Measurements from ENCODE around the gene LKAAEAR1. TPM values are rescaled to one million over a fixed set of nuclear protein-coding genes. Genes with fewer than 3 reads are reported as not detected.

Gene LKAAEAR1
- total RNA-seq, 5 donors from 2014 or later (not counting 1 experiment from before 2014, with no cell fraction given), result 0.30 to 0.86 (median 0.35) TPM; not detected in 2

GRCh38 chr20:64042054-64042781, 42.0 kb downstream of the LKAAEAR1 start:
- peaks cover 18 to 53% of the 10 kb centered on the region in 2 experiments for H3K4me1 ChIP-seq (ENCODE audit: control insufficient read depth in 1 of 2, extremely low read depth in 1 of 2, insufficient read depth in 2 of 2, low read length in 2 of 2)
- H3K27me3 ChIP-seq (replicated peaks in 1 of 2; ENCODE audit: control insufficient read depth in 2 of 2, extremely low read depth in 1 of 2, insufficient read depth in 2 of 2, low read length in 1 of 2), result peaks cover 0 to 50% of the 10 kb centered on the region in 2 experiments
- Mint-ChIP-seq H3K27ac (peak overlapping the region; percentile 90 to 93), H3K4me1 (peaks cover 46 to 62% (median 58%) of the 10 kb centered on the region in 3 donors), H3K9me3 (no peaks in the 10 kb centered on the region), H3K27me3 (peaks cover 6 to 15% of the 10 kb centered on the region in 2 donors), H3K36me3 (no peaks in the 10 kb centered on the region), H3K4me3 (peak overlapping the region; percentile 75 to 81 (median 79))
- H3K27ac ChIP-seq (ENCODE audit: low read length), result peak overlapping the region; percentile 63
- ATAC-seq (replicated peaks in 1 of 4), result no peak
- no peaks in the 10 kb centered on the region for H3K36me3 ChIP-seq (ENCODE audit: control insufficient read depth in 2 of 2, extremely low read depth in 1 of 2, insufficient read depth in 1 of 2, low read length in 1 of 2)
- no peaks in the 10 kb centered on the region for H3K9me3 ChIP-seq
- peak in 2 of 35 experiments; percentile 40 to 56 for DNase-seq
- under 1% methylated on average over 25 of the region's 55 CpGs for WGBS (ENCODE audit: insufficient coverage)
- POLR2A ChIA-PET, result no interaction called here
- CTCF ChIA-PET, result no interaction called here
- peak overlapping the region; percentile 66 to 74 for H3K4me3 ChIP-seq (ENCODE audit: control insufficient read depth in 1 of 2, extremely low read depth in 1 of 2, low read length in 1 of 2)

- peaks cover 0 to 46% of the 10 kb centered on the region in 2 experiments for H3K27me3 ChIP-seq (replicated peaks in 1 of 2; ENCODE audit: control insufficient read depth in 2 of 2, extremely low read depth in 1 of 2, insufficient read depth in 2 of 2, low read length in 1 of 2)
- H3K9me3 ChIP-seq, result no peaks in the 10 kb centered on the region
- Mint-ChIP-seq H3K36me3 (no peaks in the 10 kb centered on the region), H3K9me3 (no peaks in the 10 kb centered on the region), H3K4me3 (peak overlapping the region; percentile 75 to 81 (median 79)), H3K4me1 (peaks cover 51 to 66% (median 58%) of the 10 kb centered on the region in 3 donors), H3K27ac (peak overlapping the region; percentile 90 to 93), H3K27me3 (peaks cover 5 to 10% of the 10 kb centered on the region in 2 donors)
- peak overlapping the region; percentile 66 to 74 for H3K4me3 ChIP-seq (ENCODE audit: control insufficient read depth in 1 of 2, extremely low read depth in 1 of 2, low read length in 1 of 2)
- ATAC-seq (replicated peaks in 1 of 4) (no peak), DNase-seq (no peak)
- CTCF ChIA-PET, result no interaction called here
- peak overlapping the region; percentile 63 for H3K27ac ChIP-seq (ENCODE audit: low read length)
- H3K36me3 ChIP-seq (ENCODE audit: control insufficient read depth in 2 of 2, extremely low read depth in 1 of 2, insufficient read depth in 1 of 2, low read length in 1 of 2), result no peaks in the 10 kb centered on the region
- H3K4me1 ChIP-seq (ENCODE audit: control insufficient read depth in 1 of 2, extremely low read depth in 1 of 2, insufficient read depth in 2 of 2, low read length in 2 of 2), result peaks cover 18 to 58% of the 10 kb centered on the region in 2 experiments
- WGBS (ENCODE audit: insufficient coverage), result 45% methylated on average over 5 of the region's 11 CpGs
- POLR2A ChIA-PET, result no interaction called here
These were observed 42.5 kb downstream of the LKAAEAR1 start for GRCh38 chr20:64041781-64042053.

GRCh38 chr20:64041040-64041780, 43.0 kb downstream of the LKAAEAR1 start:
- WGBS (ENCODE audit: insufficient coverage), result 89% methylated on average over 12 of the region's 15 CpGs

GRCh38 chr20:64040231-64041039, 43.8 kb downstream of the LKAAEAR1 start:
- Mint-ChIP-seq H3K4me3 (peak overlapping the region; percentile 62 to 81 (median 79)), H3K4me1 (peaks cover 47 to 66% (median 52%) of the 10 kb centered on the region in 3 donors), H3K27me3 (no peaks in the 10 kb centered on the region), H3K36me3 (no peaks in the 10 kb centered on the region), H3K9me3 (no peaks in the 10 kb centered on the region), H3K27ac (peak overlapping the region; percentile 87 to 89)
- H3K27ac ChIP-seq (ENCODE audit: low read length), result no peak overlapping the region
- DNase-seq (no peak), ATAC-seq (replicated peaks in 1 of 4) (no peak)
- H3K4me1 ChIP-seq (ENCODE audit: control insufficient read depth in 1 of 2, extremely low read depth in 1 of 2, insufficient read depth in 2 of 2, low read length in 2 of 2), result peaks cover 18 to 68% of the 10 kb centered on the region in 2 experiments
- H3K9me3 ChIP-seq, result no peaks in the 10 kb centered on the region
- peaks cover 0 to 2% of the 10 kb centered on the region in 2 donors for H3K36me3 ChIP-seq (ENCODE audit: control insufficient read depth in 2 of 2, extremely low read depth in 1 of 2, insufficient read depth in 1 of 2, low read length in 1 of 2)
- POLR2A ChIA-PET, result interaction anchor here in 1 of 2 donors (0.5 kb wide), 1 partner anchor 38 kb away, joined by 7 read pairs; no protein-coding TSS in a partner anchor
- H3K27me3 ChIP-seq (replicated peaks in 1 of 2; ENCODE audit: control insufficient read depth in 2 of 2, extremely low read depth in 1 of 2, insufficient read depth in 2 of 2, low read length in 1 of 2), result peaks cover 0 to 34% of the 10 kb centered on the region in 2 experiments
- H3K4me3 ChIP-seq (ENCODE audit: control insufficient read depth in 1 of 2, extremely low read depth in 1 of 2, low read length in 1 of 2), result no peak overlapping the region
- CTCF ChIA-PET, result no interaction called here
- 66% methylated on average over 9 of the region's 12 CpGs for WGBS (ENCODE audit: insufficient coverage)

More at GRCh38 chr20:64041040-64041780, 43.0 kb downstream of the LKAAEAR1 start:
- H3K9me3 ChIP-seq, result no peaks in the 10 kb centered on the region
- Mint-ChIP-seq H3K27me3 (peaks cover under 1 to 5% of the 10 kb centered on the region in 2 donors), H3K27ac (peak overlapping the region; percentile 90 to 93), H3K4me1 (peaks cover 53 to 67% (median 53%) of the 10 kb centered on the region in 3 donors), H3K4me3 (peak overlapping the region; percentile 75 to 81 (median 79)), H3K9me3 (no peaks in the 10 kb centered on the region), H3K36me3 (no peaks in the 10 kb centered on the region)
- peak overlapping the region in 1 of 2 donors; percentile 66 for H3K4me3 ChIP-seq (ENCODE audit: control insufficient read depth in 1 of 2, extremely low read depth in 1 of 2, low read length in 1 of 2)
- H3K36me3 ChIP-seq (ENCODE audit: control insufficient read depth in 2 of 2, extremely low read depth in 1 of 2, insufficient read depth in 1 of 2, low read length in 1 of 2), result no peaks in the 10 kb centered on the region
- no peak overlapping the region for H3K27ac ChIP-seq (ENCODE audit: low read length)
- no peak for ATAC-seq (replicated peaks in 1 of 4)
- peaks cover 0 to 42% of the 10 kb centered on the region in 2 experiments for H3K27me3 ChIP-seq (replicated peaks in 1 of 2; ENCODE audit: control insufficient read depth in 2 of 2, extremely low read depth in 1 of 2, insufficient read depth in 2 of 2, low read length in 1 of 2)
- no peak for DNase-seq
- H3K4me1 ChIP-seq (ENCODE audit: control insufficient read depth in 1 of 2, extremely low read depth in 1 of 2, insufficient read depth in 2 of 2, low read length in 2 of 2), result peaks cover 18 to 63% of the 10 kb centered on the region in 2 experiments
- ChIA-PET CTCF (no interaction called here), POLR2A (no interaction called here)

GRCh38 chr20:64039293-64040160, 44.7 kb downstream of the LKAAEAR1 start:
- Mint-ChIP-seq H3K4me1 (peaks cover 53 to 69% (median 58%) of the 10 kb centered on the region in 3 donors), H3K4me3 (peak overlapping the region; percentile 66 to 79 (median 78)), H3K27me3 (no peaks in the 10 kb centered on the region), H3K36me3 (no peaks in the 10 kb centered on the region), H3K9me3 (no peaks in the 10 kb centered on the region), H3K27ac (peak overlapping the region; percentile 80 to 87)
- Histone ChIP-seq H3K9me3 (no peaks in the 10 kb centered on the region), H3K36me3 (ENCODE audit: control insufficient read depth in 2 of 2, extremely low read depth in 1 of 2, insufficient read depth in 1 of 2, low read length in 1 of 2) (peaks cover 0 to 6% of the 10 kb centered on the region in 2 donors), H3K4me1 (ENCODE audit: control insufficient read depth in 1 of 2, extremely low read depth in 1 of 2, insufficient read depth in 2 of 2, low read length in 2 of 2) (peaks cover 18 to 77% of the 10 kb centered on the region in 2 experiments), H3K4me3 (ENCODE audit: control insufficient read depth in 1 of 2, extremely low read depth in 1 of 2, low read length in 1 of 2) (peak overlapping the region; percentile 35 to 53), H3K27ac (ENCODE audit: low read length) (no peak overlapping the region), H3K27me3 (replicated peaks in 1 of 2; ENCODE audit: control insufficient read depth in 2 of 2, extremely low read depth in 1 of 2, insufficient read depth in 2 of 2, low read length in 1 of 2) (peaks cover 0 to 28% of the 10 kb centered on the region in 2 experiments)
- CTCF ChIA-PET, result interaction anchor here in 1 of 2 donors (0.6 to 1.7 kb wide), 4 partner anchors 15 to 60 kb away, joined by 3 to 8 read pairs (median 4); partner anchors contain the start of genes LKAAEAR1 and SAMD10
- no peak for DNase-seq
- POLR2A ChIA-PET, result interaction anchor here in 1 of 2 donors (0.5 kb wide), 1 partner anchor 37 kb away, joined by 7 read pairs; no protein-coding TSS in a partner anchor
- no peak for ATAC-seq (replicated peaks in 1 of 4)
- WGBS (ENCODE audit: insufficient coverage), result 19% methylated on average over 10 of the region's 17 CpGs
